HG03354 (cell line): ENCODE results near the gene GABARAPL2.
A peak's percentile ranks its signal among the peaks of the same experiment; 100 is the strongest.

Experiments used
- ATAC-seq: cut with Tn5 transposase; IDR thresholded peaks from one replicate; pipeline ENCODE4 v1.9.1; 2021; ENCODE audit warnings: mild to moderate bottlenecking; ENCODE audit not compliant: unreplicated experiment, poor library complexity, severe bottlenecking

GABARAPL2 gene

GRCh38 chr16:75550211-75550662, 15.9 kb upstream of the GABARAPL2 start:
- ATAC-seq, result peak; percentile 87

DNA sequence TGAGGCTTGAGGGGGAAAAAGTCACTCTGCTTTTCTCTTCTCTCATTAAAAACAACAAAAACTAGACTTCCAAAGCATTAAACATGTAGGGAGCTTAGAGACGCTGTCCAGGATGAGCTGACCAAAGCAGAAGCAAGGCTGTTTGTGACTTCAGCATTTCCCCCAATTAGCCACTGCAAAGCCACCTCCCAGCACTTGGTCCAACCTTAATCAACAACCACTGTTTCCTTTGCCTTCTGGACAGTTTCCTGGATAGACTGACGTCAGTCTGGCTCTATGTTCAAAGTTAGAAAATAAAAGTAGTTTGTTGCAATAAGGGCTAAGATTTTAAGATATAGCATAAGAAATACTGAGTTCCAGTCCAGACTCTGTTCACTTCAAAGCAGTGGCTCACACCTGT, 13.2 kb upstream of the GABARAPL2 start:
- ATAC-seq, result no peak

DNA sequence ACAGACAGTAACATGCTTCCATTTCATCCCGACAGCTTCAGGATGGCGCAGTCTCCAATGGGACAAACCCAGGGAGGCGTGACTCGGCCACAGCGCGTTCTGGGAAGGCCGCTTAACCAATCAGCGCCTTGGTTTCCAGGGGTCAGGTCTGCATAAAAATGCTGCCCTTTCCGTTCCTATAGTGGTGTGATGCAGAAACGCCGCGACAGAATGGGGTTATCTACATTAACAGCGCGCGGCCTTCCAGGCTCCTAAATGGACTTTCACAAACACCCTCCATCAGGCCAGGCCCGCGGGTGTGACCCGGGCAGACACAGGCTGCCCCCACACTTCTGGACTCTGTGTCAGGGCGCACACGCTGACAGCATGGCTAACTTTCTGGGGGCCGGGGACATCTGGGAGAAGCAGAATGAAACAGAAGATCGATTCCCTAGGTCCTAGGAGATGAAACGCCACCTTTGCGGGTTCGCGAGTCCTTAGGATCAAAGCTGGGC, 10.9 kb upstream of the GABARAPL2 start:
- ATAC-seq, result peak; percentile 31

DNA sequence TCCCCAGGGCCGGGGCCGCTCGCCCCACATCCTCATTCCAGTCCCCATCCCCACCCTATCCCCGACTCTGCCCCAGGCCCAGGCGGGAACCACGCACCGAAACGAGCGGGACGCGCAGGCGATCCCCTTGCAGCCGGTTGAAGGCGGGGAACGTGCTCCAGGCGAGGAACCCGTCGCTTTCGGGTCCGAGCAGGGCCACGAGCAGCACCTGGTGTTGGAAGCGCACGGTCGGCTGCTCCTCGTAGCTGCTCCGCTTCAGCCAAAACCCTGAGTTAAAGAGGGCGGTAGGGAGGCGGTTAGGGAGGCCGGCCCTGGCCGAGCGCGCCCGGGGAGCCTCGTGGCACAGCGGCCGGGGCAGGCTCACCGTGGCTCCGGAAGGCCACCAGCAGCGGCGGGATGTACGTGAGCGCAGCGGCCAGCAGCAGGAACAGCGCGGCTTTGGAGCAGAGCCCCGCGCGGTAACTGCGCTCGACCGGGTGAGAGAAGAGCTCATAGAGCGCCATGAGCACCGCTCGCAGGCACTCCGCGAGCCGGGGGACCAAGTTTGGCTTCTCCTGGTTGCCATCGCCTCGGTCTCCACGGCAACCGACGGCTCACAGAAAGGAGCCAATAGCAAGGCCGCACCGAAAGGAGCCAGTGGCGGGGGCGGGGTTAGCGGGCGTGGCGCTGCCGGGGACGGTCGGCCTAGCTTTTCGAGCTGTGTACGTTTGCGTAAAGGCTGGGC, 10.3 kb upstream of the GABARAPL2 start, which contains the start of gene TMEM231:
TSS of gene TMEM231 (minus strand) at position 546 of the 724 bp plus-strand sequence. CDS start at position 503, 43 bp downstream.
- ATAC-seq, result peak; percentile 98

GRCh38 chr16:75556431-75556950, 9.7 kb upstream of the GABARAPL2 start:
- no peak for ATAC-seq

- no peak for ATAC-seq
These were observed 7.3 kb upstream of the GABARAPL2 start for GRCh38 chr16:75558846-75559401.

DNA sequence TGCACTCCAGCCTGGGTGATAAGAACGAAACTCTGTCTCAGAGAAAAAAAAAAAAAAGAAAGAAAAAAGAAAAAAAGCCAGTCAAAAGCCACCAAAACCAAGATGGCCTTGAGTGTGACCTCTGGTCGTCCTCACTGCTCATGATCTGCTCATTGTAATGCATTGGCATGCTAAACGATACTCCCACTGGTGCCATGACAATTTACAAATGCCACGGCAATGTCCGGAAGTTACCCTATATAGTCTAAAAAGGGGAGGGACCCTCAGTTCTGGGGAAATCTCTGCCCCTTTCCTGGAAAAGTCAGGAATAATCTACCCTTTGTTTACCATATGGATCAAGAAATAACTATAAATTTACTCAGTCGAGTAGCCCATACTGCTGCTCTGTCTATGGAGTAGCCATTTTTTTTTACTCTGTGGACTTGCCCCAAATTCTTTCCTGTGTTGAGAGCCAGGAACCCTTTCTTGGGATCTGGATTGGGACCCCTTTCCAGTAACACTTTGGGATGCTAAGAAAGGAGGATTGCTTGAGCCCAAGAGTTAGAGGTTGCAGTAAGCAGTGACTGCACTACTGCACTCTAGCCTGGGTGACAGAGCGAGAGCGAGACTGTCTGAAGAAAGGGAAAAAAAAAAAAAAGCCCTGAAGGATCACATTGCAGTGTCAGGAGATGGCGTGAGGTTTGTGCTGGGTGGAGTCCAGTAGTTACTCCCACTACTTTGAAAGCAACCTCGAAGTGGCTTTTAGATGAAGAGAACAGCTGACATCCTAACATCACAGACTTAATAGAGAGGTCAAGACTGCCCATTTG, 6.4 kb upstream of the GABARAPL2 start:
- no peak for ATAC-seq

DNA sequence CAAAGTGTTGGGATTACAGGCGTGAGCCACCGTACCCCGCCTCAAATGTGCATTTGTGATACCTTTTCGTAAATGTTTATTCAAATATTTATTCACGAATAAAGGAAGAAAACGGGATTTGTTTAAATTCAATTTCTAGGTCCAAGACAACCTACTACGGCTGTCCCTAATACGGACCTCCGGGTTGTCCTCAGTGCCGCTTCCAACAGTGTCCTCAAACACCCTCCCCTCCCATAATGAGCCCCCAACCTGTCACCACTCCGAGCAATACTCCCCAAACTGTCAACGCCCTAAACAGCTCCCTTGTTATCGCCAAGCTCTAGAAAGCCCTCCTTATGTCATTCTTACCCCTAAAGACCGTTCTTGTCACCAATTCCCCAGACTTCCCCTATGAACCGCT, 539 bp upstream of the GABARAPL2 start:
- peak; percentile 7 for ATAC-seq

- peak; percentile 2 for ATAC-seq
These were observed 628 bp downstream of the GABARAPL2 start for GRCh38 chr16:75566758-75567255.

GRCh38 chr16:75567911-75568310, 1.7 kb downstream of the GABARAPL2 start:
- no peak for ATAC-seq

- no peak for ATAC-seq
These were observed 4.4 kb downstream of the GABARAPL2 start for GRCh38 chr16:75570396-75571065.

- ATAC-seq, result no peak
These were observed 6.8 kb downstream of the GABARAPL2 start for GRCh38 chr16:75572864-75573542.

GRCh38 chr16:75573955-75574354, 7.8 kb downstream of the GABARAPL2 start:
- no peak for ATAC-seq

DNA sequence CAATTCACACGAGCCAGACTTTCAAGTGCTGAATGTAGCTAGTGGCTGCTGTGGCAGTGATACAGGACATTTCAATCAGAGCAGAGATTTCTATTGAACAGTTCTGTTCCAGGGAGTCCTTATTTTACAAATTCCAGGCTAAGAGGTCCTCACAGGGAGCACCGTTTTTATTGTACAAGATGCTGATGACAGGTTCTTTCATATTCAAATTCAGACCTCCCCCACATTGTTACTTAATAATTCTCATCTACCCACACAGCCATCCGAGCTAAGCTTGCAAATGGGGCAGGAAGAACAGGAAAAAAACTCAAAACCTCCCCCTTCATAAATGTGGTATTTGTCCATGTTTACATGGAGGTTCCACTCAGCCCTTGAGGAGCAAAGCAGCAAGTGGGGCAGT, 9.8 kb downstream of the GABARAPL2 start:
- ATAC-seq, result peak; percentile 3

- ATAC-seq, result peak; percentile 67
These were observed 10.2 kb downstream of the GABARAPL2 start for GRCh38 chr16:75576384-75576811.

- no peak for ATAC-seq
These were observed 12.0 kb downstream of the GABARAPL2 start for GRCh38 chr16:75578212-75578611.

DNA sequence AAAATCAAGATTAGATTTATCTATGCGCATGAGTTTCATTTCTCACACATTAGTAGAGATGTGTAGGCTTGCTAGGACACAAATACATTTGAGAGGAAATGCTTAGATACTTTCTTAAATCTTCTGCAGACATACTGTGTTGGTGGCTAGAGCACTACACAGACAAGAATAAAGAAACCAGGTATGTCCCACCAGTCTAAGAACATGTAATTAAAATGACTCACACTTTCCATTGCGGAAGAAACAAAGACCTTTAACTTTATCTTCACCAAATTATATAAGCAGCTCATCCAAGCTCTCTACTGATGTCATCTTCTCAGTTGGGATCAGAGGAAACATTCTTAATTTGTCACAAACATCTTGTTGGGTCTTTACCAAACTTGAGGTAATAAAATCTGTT, 12.5 kb downstream of the GABARAPL2 start:
- ATAC-seq, result no peak

GRCh38 chr16:75579281-75579834, 13.2 kb downstream of the GABARAPL2 start:
- ATAC-seq, result no peak

DNA sequence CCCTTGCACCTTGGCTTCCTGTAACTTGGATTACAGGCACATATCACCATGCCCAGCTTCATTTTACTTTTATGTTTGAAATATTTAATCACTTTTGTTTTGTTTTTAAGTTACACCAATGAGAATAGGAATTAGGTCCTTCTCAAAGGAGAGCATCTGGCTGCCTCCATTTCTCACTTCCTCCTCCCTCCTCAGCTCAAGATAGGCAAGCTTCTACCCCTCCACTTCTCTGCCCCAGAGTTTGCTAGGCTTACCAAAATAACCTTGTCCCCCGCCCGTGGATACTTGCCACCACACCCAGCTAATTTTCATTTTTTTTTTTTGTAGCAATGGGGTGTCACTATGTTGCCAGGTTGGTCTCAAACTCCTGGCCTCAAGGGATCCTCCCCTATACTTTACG, 17.9 kb downstream of the GABARAPL2 start:
- peak; percentile 48 for ATAC-seq
